GM12875 (cell line): ENCODE results near the gene IGHMBP2.

Experiments
- H3K4me3 ChIP-seq: one replicate; pipeline ENCODE4 v1.5.1; 2011; ENCODE audit warnings: low read depth, low read length, control low read depth
- TF ChIP-seq, protein P1 (sequence below): IDR thresholded peaks from 2 replicates; pipeline ENCODE4 v1.5.1; 2011; ENCODE audit warnings: low read depth, mild to moderate bottlenecking, control low read depth, inconsistent platforms, low read length, moderate library complexity, borderline replicate concordance; ENCODE audit not compliant: insufficient read depth

Gene IGHMBP2

DNA sequence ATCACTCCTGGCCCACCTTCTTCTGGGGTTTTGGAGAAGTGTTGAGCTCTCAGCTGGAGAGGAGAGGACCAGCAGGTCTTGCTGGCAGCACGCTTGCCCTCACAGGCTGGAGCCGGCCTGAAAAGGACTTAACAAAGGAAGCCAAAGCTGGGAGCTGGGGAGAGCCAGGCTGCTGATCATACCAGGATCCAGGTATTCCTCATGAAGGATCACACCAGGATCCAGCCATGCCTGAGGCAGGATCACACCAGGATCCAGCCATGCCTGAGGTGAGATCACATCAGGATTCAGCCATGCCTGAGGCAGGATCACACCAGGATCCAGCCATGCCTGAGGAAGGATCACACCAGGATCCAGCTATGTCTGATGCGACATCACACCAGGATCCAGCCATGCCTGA, 60.1 kb downstream of the IGHMBP2 start:
- H3K4me3 ChIP-seq = no peak overlapping the region
- TF ChIP-seq, protein P1, sequence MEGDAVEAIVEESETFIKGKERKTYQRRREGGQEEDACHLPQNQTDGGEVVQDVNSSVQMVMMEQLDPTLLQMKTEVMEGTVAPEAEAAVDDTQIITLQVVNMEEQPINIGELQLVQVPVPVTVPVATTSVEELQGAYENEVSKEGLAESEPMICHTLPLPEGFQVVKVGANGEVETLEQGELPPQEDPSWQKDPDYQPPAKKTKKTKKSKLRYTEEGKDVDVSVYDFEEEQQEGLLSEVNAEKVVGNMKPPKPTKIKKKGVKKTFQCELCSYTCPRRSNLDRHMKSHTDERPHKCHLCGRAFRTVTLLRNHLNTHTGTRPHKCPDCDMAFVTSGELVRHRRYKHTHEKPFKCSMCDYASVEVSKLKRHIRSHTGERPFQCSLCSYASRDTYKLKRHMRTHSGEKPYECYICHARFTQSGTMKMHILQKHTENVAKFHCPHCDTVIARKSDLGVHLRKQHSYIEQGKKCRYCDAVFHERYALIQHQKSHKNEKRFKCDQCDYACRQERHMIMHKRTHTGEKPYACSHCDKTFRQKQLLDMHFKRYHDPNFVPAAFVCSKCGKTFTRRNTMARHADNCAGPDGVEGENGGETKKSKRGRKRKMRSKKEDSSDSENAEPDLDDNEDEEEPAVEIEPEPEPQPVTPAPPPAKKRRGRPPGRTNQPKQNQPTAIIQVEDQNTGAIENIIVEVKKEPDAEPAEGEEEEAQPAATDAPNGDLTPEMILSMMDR = no peak

DNA sequence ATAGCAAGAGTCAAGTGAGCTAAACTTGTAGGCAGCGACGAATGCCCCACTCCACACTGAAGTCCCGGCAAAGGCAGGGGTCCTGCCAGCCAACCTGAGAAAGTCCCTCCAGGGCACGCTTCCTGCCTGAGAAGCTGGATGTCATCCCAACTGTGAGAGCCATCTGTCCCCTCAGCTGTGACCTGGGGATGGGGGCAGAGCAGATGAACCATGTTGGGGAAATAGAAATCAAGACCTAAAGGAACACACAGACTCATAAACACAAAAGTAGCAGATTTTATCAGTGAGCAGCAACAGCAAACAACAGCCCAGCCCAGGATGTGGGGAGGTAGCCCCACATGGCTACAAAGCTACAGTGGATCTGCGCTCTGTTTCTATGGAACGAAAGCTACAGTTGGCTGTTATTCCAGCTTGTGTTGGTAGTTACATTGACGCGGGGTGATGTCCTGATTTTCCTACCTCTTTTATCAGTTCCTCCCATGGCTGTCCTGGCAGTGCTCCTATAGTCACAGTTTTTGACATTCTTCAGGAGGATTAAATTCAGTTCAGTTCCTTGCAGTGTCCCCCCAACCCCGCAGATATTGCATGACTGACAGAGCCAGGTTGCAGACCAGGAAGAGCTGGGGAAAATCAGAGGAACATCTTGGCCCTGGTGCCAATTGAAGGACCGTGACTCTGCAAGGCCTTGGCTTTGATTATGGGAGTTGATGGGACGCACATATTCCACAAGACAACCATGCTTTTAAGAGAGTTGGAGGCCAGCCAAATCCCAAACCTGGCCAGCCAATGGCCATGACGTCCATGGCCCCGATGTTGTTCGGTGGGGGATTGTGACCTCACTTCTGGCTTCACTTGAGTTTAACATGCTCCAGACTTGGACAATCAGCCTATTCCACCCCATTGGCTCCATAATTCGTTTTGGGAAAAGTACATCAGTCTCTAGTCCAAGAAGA, 62.5 kb downstream of the IGHMBP2 start:
- TF ChIP-seq, protein P1 = no peak
- H3K4me3 ChIP-seq = no peak overlapping the region

DNA sequence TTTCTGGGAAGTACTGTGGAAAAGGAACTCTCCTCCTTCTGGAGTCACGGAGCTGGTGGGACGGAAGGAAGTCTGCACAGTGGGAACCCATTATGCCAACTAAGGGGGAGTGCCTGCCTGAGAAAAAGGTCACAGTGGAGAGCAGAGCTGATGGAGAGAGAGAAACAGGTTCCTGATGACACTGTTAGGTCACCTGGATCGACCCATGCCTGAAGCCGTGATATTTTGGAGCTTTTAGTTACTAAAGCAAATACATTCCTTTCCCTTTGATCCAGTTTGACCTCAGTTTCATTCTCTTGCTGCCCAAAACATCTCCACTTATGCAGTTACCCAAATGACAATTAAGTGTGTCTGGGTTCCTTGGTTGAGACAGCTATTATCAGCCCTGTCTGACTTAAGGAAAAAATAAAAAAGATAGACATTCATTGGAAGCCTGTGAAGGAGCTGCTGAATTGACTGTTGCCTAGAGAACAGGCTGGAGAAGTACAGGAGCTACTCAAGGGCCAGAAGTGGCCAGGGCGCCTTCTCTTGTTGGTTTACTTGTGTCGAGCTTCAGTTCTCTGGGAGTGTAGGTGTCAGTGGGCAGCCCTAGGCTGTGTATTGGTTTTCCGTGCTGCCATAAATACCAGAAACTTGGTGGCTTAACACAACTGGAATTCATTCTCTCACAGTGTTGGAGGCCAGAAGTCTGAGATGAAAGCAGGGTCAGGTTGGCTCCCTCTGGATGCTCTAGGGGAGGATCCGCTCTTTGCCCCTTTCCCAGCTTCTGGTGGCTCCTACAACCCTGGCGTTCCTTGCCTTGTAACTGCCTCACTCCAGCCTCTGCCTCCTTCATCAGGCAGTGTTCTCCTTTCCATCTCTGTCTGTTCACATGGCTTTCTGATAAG, 63.4 kb downstream of the IGHMBP2 start:
- TF ChIP-seq, protein P1 = no peak
- no peak overlapping the region for H3K4me3 ChIP-seq

DNA sequence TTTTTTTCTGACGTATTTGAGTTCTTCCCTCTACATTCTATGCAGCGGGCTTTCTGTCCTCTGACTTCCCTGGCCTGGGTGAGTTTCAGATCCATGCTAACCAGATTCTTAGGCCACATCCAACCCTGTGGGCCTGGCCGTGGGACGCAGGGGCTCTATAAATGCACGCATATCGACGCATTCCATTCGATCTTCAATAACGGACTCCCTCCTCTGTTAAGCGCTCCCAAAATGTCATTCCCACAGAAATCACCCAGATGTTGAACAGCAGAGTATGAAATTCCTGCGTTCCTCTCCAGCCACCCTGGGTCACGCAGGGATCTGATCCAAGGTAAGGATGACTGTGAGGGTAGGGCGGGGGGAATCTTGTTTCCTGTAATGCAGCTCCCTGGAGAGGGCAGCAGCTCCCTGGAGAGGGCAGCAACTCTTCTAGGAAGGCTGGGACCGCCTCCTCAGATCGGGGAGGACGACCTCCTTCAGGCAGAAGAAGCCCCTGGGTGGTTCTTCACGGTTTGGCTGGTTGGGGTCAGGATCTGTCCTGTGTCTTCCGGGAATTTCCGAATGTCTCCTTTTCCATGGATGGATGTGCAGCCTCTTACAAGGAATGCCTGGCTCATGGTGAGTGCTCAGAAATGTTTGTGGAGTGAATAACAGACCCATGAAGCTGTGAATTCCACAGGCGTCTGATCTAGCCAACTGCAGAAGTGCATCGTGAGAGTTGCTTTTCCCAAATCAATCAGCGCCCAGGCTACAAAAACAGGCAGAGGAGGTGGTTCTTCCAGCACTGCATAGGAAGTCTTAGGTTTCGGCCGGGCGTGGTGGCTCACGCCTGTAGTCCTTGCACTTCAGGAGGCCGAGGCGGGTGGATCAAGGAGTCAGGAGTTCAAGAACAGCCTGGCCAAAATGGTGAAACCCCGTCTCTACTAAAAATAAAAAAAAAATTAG, 64.9 kb downstream of the IGHMBP2 start:
- TF ChIP-seq, protein P1 = no peak
- H3K4me3 ChIP-seq = no peak overlapping the region

DNA sequence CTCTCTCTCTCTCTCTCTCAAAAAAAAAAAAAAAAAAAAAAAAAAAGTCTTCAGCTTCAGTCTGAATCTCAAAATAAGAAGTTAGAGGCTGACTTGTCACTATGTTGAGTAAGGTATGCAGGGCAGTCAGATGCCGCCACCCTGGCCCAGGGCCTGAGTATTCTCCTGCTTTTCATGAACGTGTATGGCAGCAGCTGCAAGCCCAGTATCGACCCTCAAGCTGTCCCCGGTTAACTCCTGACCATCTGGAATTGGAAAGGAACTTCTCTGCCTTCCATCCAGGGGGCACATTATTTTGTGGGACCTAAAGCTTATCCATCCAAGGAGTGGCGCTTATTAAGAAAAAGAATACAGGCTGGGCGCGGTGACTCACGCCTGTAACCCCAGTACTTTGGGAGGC, 65.7 kb downstream of the IGHMBP2 start:
- TF ChIP-seq, protein P1 = no peak
- no peak overlapping the region for H3K4me3 ChIP-seq

DNA sequence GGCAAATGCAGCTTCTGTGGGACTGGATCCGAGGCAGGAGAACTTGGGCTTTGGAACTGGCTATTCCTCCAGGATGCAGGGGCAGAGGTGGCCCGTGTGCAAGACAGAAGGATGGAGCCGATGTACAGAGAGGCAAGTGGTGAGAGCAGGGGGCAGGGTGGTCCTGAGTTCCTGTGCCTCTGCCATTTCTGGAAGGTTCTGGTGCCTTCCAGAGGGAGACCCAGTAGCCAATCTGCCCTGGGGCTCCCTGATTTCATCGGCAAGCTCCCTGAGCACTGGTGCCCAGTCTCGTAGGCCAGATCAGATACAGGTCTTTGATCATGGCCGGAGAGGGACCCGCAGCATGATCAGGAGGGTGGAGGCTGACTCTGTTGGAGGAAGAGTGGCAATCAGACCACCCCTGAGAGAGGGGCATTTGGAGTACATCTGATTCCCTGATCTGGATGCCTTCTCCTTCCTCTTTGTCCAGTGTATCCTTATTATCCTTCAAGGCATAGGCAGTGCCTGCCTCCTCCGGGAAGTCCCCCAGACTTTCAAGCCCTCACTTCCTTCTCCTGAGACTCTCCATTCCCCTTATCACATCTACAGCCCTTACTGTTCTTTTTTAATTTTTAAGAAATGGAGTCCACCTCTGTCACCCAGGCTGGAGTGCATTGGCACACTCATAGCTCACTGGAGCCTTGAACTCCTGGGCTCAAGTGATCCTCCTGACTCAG, 67.4 kb downstream of the IGHMBP2 start:
- no peak overlapping the region for H3K4me3 ChIP-seq
- TF ChIP-seq, protein P1 = no peak
